Adrenal gland (tissue), 12 donors: Measurements from ENCODE around the gene CYP19A1. TPM values are rescaled to one million over a fixed set of nuclear protein-coding genes. Genes with fewer than 3 reads are reported as not detected.

Experiments used
- DNase-seq, 7 donors: peaks; one replicate each; pipeline ENCODE4 v3.0.0-alpha.2; 2019 to 2020
- H3K27ac ChIP-seq, 5 donors: fragments of 200-600 bp; sonication (generic) in 4 of 5; 1 replicate in 3 of 5; 2 replicates in 2 of 5; pipeline versions ENCODE4 v1.5.1 to v1.8.0; 2016 to 2020; ENCODE audit warnings: mild to moderate bottlenecking in 1 of 5
- H3K27me3 ChIP-seq: fragments of 200-600 bp; 2 replicates; pipeline ENCODE4 v1.8.0; 2021
- H3K36me3 ChIP-seq, 2 donors: fragments of 200-600 bp; replicated peaks in 1 of 2; 1 replicate in 1 of 2; 2 replicates in 1 of 2; pipeline versions ENCODE4 v1.5.1 to v1.8.0; 2018 to 2022
- H3K4me1 ChIP-seq, 2 donors: fragments of 200-600 bp; replicated peaks in 1 of 2; 1 replicate in 1 of 2; 2 replicates in 1 of 2; pipeline versions ENCODE4 v1.5.1 to v1.8.0; 2018 to 2021
- H3K4me3 ChIP-seq, 4 donors: fragments of 200-600 bp; sonication (generic) in 3 of 4; one replicate each; pipeline ENCODE4 v1.5.1; 2016 to 2018
- H3K9me3 ChIP-seq, 3 donors: fragments of 200-600 bp; sonication (generic) in 1 of 3; replicated peaks in 1 of 3; 1 replicate in 2 of 3; 2 replicates in 1 of 3; pipeline versions ENCODE4 v1.5.1 to v1.8.0; 2016 to 2021
- POLR2A ChIP-seq, 2 donors: fragments of 450-650 bp; IDR thresholded peaks; one replicate each; pipeline ENCODE4 v1.6.1; 2017; ENCODE audit warnings: antibody characterized with exemption in 2 of 2, mild to moderate bottlenecking in 2 of 2, moderate library complexity in 1 of 2
- WGBS, 4 donors: extraction: QIAGEN DNeasy Blood & Tissue Kit in 2 of 4; methylation state at CpG; one replicate each; pipeline versions ENCODE4 v1.1.5 to v1.1.7; 2013 to 2017; 5-methylcytosine and 5-hydroxymethylcytosine counted together
- intact Hi-C, 2 donors: fragments of 100-400 bp; cut with DNase I; formaldehyde crosslinking; loops; one replicate each; pipeline versions ENCODE4 v1.14.1 to v1.15.0; 2022 to 2023
- polyA plus RNA-seq, 3 donors: library from polyadenylated mRNA; stranded (reverse); fragments of 200-250 nt in 2 of 3; fragments of 350-450 nt in 1 of 3; fragmentation: Illumina TruSeq in 1 of 3; extraction: RNeasy Lipid Tissue Mini Kit (QIAGEN cat#74804) in 1 of 3; gene quantifications; one replicate each; pipeline ENCODE4 v1.2.3, GENCODE V29; 2013 to 2014
- total RNA-seq, 9 donors: library from RNA; depleted of rRNA in 4 of 9; stranded (reverse); fragments of >200 nt in 4 of 9; fragments of 120-200 nt in 1 of 9; fragmentation: NEBNext Ultra II Directional in 1 of 9; extraction: Animal tissue kit (Norgen Biotek cat#: 25700) in 1 of 9; gene quantifications; one replicate each; pipeline versions ENCODE4 v1.1.0 to v1.2.4, GENCODE V29; 2013 to 2023
- TF ChIP-seq, protein P1 (sequence below), 6 experiments: fragments of 450-650 bp in 4 of 6; fragments of 200-600 bp in 2 of 6; sonication (generic) in 1 of 6; IDR thresholded peaks; 1 replicate in 5 of 6; 2 replicates in 1 of 6; pipeline versions ENCODE4 v1.5.1 to v1.8.0; 2016 to 2021; ENCODE audit warnings: antibody characterized with exemption in 6 of 6, mild to moderate bottlenecking in 2 of 6, moderate library complexity in 1 of 6
- donor health status: healthy with polysubstance abuse.
- donor health status: Bipolar disorder and iron deficiency.
- donor health status: DM: yes; HTN: yes; CAD: no.
- donor health status: DM: no; HTN: no; CAD: no.
- donor health status: DM: no; HTN: no; CAD: no.
- donor health status: DM: yes; HTN: yes; CAD: no.

The CYP19A1 gene
- total and polyA plus RNA-seq, 12 donors = 0.41 to 21.6 (median 1.3) TPM

DNA sequence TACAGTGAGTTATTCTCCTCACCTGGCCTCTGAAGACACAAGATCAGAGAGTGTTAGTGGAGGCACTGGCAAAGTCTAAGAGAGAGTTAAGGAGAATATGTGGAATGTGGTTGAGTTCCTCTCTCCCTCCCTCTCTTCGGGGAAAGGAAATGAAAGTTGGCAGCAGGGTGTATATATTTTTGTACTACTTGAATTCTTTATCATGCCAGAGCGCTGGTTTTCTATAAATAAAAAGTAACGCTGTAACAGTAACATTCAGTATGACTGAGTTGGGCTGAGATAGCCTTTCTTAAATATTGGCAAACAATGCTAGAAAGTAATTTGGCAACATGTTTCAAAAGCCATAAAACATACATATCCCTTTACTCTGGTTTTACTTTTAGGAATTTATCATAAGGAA lies 166.2 kb downstream of the CYP19A1 start:
- intact Hi-C loops = no loop called here
- WGBS, 4 donors = 28 to 53% (median 40%) methylated on average over 3 of the region's 3 CpGs
- no peaks in the 10 kb centered on the region for H3K27me3 ChIP-seq

DNA sequence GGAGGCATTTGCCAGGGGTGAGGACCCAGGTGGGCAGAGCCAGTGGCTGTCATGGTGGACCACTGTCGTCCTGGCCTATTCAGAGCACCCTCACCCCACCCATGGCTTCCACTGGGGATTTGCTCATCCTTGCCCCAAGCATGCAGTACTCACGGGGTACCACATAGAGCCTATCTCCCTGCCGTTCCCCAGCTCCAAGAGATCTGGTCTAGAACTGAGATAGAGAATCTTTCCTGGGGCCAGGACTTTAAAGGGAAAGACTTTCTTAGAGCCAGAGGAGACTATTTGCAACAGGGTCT lies 166.8 kb downstream of the CYP19A1 start:
- no peak overlapping the region for H3K4me3 ChIP-seq
- no peaks in the 10 kb centered on the region for H3K9me3 ChIP-seq
- 44 to 76% (median 64%) methylated on average over 2 to 3 of the region's 3 CpGs for WGBS, 4 donors
- intact Hi-C loops = no loop called here
- H3K4me1 ChIP-seq = peaks cover 0 to 8% of the 10 kb centered on the region in 2 donors
- no peaks in the 10 kb centered on the region for H3K36me3 ChIP-seq
- DNase-seq = no peak
- H3K27ac ChIP-seq = no peak overlapping the region
- TF ChIP-seq POLR2A (IDR thresholded peaks at IDR 0.05) = no peak
- TF ChIP-seq, protein P1, sequence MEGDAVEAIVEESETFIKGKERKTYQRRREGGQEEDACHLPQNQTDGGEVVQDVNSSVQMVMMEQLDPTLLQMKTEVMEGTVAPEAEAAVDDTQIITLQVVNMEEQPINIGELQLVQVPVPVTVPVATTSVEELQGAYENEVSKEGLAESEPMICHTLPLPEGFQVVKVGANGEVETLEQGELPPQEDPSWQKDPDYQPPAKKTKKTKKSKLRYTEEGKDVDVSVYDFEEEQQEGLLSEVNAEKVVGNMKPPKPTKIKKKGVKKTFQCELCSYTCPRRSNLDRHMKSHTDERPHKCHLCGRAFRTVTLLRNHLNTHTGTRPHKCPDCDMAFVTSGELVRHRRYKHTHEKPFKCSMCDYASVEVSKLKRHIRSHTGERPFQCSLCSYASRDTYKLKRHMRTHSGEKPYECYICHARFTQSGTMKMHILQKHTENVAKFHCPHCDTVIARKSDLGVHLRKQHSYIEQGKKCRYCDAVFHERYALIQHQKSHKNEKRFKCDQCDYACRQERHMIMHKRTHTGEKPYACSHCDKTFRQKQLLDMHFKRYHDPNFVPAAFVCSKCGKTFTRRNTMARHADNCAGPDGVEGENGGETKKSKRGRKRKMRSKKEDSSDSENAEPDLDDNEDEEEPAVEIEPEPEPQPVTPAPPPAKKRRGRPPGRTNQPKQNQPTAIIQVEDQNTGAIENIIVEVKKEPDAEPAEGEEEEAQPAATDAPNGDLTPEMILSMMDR (IDR thresholded peaks at IDR 0.05) = no peak
- H3K27me3 ChIP-seq = no peaks in the 10 kb centered on the region

More for the DNA sequence above, 166.2 kb downstream of the CYP19A1 start:
- no peak overlapping the region for H3K4me3 ChIP-seq
- TF ChIP-seq, protein P1 (IDR thresholded peaks at IDR 0.05) = no peak
- TF ChIP-seq POLR2A (IDR thresholded peaks at IDR 0.05) = no peak
- H3K36me3 ChIP-seq = no peaks in the 10 kb centered on the region
- H3K9me3 ChIP-seq = no peaks in the 10 kb centered on the region
- peak overlapping the region in 1 of 5 donors; percentile 32 for H3K27ac ChIP-seq
- DNase-seq = no peak
- H3K4me1 ChIP-seq = peaks cover 0 to 8% of the 10 kb centered on the region in 2 donors

DNA sequence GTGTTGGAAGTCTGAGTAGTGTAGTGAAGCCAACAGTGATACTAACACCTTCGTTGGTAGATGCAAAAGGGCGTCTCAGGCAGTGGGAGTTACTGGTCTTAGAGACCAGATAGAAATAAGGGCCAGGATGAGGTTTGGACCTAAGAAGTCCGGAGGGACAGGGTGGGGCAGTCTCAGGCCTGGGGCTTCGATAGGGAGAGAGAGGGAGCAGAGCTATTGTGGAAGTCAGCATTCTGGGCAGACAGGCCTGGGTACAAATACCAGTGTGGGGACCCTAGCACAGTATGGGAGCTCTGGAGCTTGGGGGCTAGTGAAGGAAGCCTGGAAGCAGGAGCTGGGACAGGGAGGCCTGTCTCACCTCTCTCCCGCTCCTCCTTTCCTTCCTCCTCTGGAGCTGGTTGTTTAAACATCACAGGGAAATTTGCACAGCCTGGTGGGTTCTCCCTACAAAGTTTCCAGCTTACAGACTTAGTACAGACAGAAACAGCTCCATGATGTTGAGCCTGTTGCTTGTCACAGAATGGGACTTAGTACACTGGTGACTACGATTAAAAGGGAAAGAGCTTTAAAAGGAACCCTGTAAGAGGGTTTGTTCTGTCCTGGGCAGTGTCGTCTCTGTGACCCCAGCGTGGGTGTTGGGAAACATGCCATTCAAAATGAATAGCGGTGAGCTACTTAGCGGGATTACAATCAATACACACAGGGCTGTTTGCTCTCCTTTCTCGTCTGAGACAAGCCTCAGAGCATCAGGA lies 167.3 kb downstream of the CYP19A1 start:
- no peaks in the 10 kb centered on the region for H3K36me3 ChIP-seq
- H3K4me1 ChIP-seq = peaks cover 0 to 8% of the 10 kb centered on the region in 2 donors
- no peak overlapping the region for H3K4me3 ChIP-seq
- intact Hi-C loops = no loop called here
- no peak for TF ChIP-seq POLR2A (IDR thresholded peaks at IDR 0.05)
- TF ChIP-seq, protein P1 (IDR thresholded peaks at IDR 0.05) = no peak
- H3K27me3 ChIP-seq = no peaks in the 10 kb centered on the region
- no peak for DNase-seq
- WGBS, 4 donors = 59 to 66% (median 66%) methylated on average over 11 of the region's 11 CpGs
- H3K27ac ChIP-seq = no peak overlapping the region
- H3K9me3 ChIP-seq = no peaks in the 10 kb centered on the region

DNA sequence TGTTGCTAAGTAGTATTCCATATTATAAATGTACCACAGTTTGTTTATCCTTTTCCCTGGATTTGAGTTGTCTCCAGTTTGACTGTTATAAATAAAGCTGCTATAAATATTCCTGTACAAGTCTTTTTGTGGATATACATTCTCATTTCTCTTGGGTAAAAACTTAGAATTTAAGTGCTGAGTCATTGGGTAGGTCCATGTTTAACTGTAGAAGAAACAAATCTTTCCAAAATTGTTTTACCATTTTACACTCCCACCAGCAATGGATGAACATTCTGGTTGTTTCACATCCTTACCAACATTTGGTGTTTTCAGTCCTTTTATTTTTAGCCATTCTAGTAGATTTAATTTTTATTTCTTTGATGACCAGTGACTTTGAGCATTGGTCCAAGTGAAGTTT lies 169.7 kb downstream of the CYP19A1 start:
- H3K9me3 ChIP-seq = no peaks in the 10 kb centered on the region
- DNase-seq = no peak
- peaks cover 0 to 11% of the 10 kb centered on the region in 2 donors for H3K4me1 ChIP-seq
- no peak overlapping the region for H3K4me3 ChIP-seq
- H3K27ac ChIP-seq = no peak overlapping the region
- no peaks in the 10 kb centered on the region for H3K27me3 ChIP-seq
- intact Hi-C loops = no loop called here
- TF ChIP-seq, protein P1 (IDR thresholded peaks at IDR 0.05) = no peak
- TF ChIP-seq POLR2A (IDR thresholded peaks at IDR 0.05) = no peak
- no peaks in the 10 kb centered on the region for H3K36me3 ChIP-seq
